H1 (cell line): ENCODE data around the gene ZNF608. TPM values are rescaled to one million over a fixed set of nuclear protein-coding genes. Genes with fewer than 3 reads are reported as not detected.

Experiments used
- ATF2 ChIP-seq: IDR thresholded peaks from 2 replicates; pipeline ENCODE4 v1.6.1; 2012; ENCODE audit warnings: low read length, inconsistent platforms
- BRCA1 ChIP-seq: IDR thresholded peaks from 2 replicates; pipeline ENCODE4 v1.6.1; 2012; ENCODE audit warnings: low read depth, low read length, improper control_type of control experiment
- CBX5 ChIP-seq: fragments of 300-800, 300-1000 bp; sonication (generic); IDR thresholded peaks from 2 replicates; pipeline ENCODE4 v1.7.1; 2016; ENCODE audit warnings: antibody characterized with exemption, low read length, low read depth
- KDM1A ChIP-seq: fragments of 200-600, 300-600 bp; sonication (generic); IDR thresholded peaks from 2 replicates; pipeline ENCODE4 v1.7.1; 2016; ENCODE audit warnings: mild to moderate bottlenecking, low read length, borderline replicate concordance
- RFX5 ChIP-seq: IDR thresholded peaks from 2 replicates; pipeline ENCODE4 v1.6.1; 2011; ENCODE audit warnings: low read depth, low read length, improper control_type of control experiment, borderline replicate concordance
- SIN3A ChIP-seq, 2 experiments: IDR thresholded peaks in 1 of 2; conservative IDR thresholded peaks in 1 of 2; 2 replicates each; pipeline ENCODE4 v1.6.1; 2011 to 2012; ENCODE audit warnings: low read length in 2 of 2, improper control_type of control experiment in 1 of 2, low read depth in 1 of 2, mild to moderate bottlenecking in 1 of 2
- YY1 ChIP-seq: IDR thresholded peaks from 2 replicates; pipeline ENCODE4 v1.6.1; 2011; ENCODE audit warnings: low read depth, mild to moderate bottlenecking, low read length
- polyA plus RNA-seq, 7 experiments: library from polyadenylated mRNA; depleted of rRNA in 3 of 7; stranded (reverse) in 5 of 7; unstranded in 2 of 7; fragments of >200 nt in 5 of 7; fragments of 200-250 nt in 2 of 7; gene quantifications; 1 replicate in 5 of 7; 2 replicates in 1 of 7; 4 replicates in 1 of 7; pipeline versions ENCODE4 v1.2.1 to v1.2.3, GENCODE V29; 2011 to 2013; ENCODE audit warnings: missing spikeins in 2 of 7, mixed read lengths in 2 of 7
- total RNA-seq: library from RNA; stranded (reverse); fragmentation: NEBNext Ultra II Directional; extraction: Animal tissue kit (Norgen Biotek cat#: 25700); gene quantifications from 2 replicates; pipeline ENCODE4 v1.2.1, GENCODE V29; 2021

The ZNF608 gene
- total and polyA plus RNA-seq, 2 of the 8 experiments (the other 6 are each of a cell fraction or from before 2014, with no cell fraction given) = 17.2 to 40.8 TPM

DNA sequence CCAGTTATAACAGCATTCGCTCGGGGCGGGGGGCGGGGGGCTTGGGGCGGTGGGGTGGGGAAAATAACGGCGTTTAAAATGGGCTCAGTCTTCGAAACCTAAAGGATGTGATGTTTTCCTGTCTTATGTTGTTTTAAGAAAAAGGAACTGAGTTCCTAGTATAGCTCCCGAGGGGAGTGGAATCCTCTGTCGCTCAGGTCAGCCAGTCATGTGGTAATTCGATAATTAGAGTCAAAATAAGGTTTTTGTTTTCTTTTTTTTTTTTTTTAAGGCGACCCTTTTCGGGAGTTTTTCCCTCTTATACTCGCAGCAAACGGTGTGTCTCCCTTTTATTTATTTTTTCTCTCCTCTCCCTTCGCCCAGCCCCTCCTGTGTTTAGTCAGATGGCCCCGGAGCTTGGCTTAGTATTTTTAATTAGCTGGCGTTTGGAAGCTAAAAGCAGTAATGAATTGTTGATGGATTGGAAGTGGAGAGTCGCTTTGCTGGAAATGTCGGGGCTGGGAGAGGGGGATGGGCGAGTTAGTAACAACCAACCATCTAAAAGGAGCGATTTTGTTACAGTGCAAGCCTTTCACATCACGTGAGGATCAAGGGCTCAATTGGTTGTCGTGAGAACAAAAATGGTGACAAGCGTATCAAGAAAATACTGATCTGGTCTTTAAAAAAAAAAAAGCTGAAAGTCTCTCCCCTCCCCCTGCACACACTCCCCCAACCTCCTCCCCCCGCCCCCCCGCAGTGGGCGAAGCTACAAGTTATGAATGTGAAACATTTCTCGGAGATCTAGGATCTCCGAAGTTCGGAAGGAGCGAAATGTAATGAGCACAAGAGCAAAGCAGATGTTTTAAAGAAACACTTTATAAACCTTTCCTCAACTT, 714 bp upstream of the ZNF608 start (continued):
- TF ChIP-seq SIN3A (conservative IDR thresholded peaks at IDR 0.05 in 1 of 2, IDR thresholded peaks at IDR 0.05 in 1 of 2; ENCODE audit: low read depth in 1 of 2, low read length in 2 of 2) (peak; percentile 61 to 77; a peak in 2 of 4 replicates), YY1 (0 out of 2 replicates have a peak, but pooled peaks have one; percentile 29), BRCA1 (no peak), CBX5 (no peak), KDM1A (no peak), ATF2 (0 out of 2 replicates have a peak, but pooled peaks have one; percentile 18), RFX5 (no peak)
